Chondrocyte (in vitro differentiated cells): ENCODE data around the gene CSRNP3. TPM values are rescaled to one million over a fixed set of nuclear protein-coding genes. Genes with fewer than 3 reads are reported as not detected.
"Not testable (repeated sequence)": the region's sequence is repeated elsewhere in the genome, so short reads cannot be mapped to it uniquely, and the experiment has no call there.

Experiments
- DNase-seq: peaks from one replicate; pipeline ENCODE4 v3.0.0; 2021; ENCODE audit warnings: mixed read lengths, low spot score
- H3K27ac Mint-ChIP-seq: one replicate; pipeline ENCODE4 v1.8.0; 2021; ENCODE audit warnings: mild to moderate bottlenecking, moderate library complexity, mixed read lengths; ENCODE audit not compliant: unreplicated experiment
- H3K27me3 Mint-ChIP-seq: 2 replicates; pipeline ENCODE4 v1.8.0; 2021; ENCODE audit warnings: low read depth, mixed read lengths
- H3K36me3 Mint-ChIP-seq: 2 replicates; pipeline ENCODE4 v1.8.0; 2021; ENCODE audit warnings: low read depth, mixed read lengths
- H3K4me1 Mint-ChIP-seq: 2 replicates; pipeline ENCODE4 v1.8.0; 2021; ENCODE audit warnings: low read depth, mild to moderate bottlenecking, mixed read lengths
- H3K4me3 Mint-ChIP-seq: one replicate; pipeline ENCODE4 v1.8.0; 2021; ENCODE audit warnings: mild to moderate bottlenecking, moderate library complexity, mixed read lengths; ENCODE audit not compliant: unreplicated experiment
- H3K9me3 Mint-ChIP-seq: 2 replicates; pipeline ENCODE4 v1.8.0; 2021; ENCODE audit warnings: low read depth, mixed read lengths
- total RNA-seq: library from RNA; stranded (reverse); gene quantifications from 3 replicates; pipeline ENCODE4 v1.2.1, GENCODE V29; 2021
- TF ChIP-seq, protein P1 (sequence below): fragments of 200-600 bp; sonication (generic); IDR thresholded peaks from 2 replicates; pipeline ENCODE4 v1.5.0; 2021; ENCODE audit warnings: antibody characterized with exemption, mild to moderate bottlenecking, moderate library complexity

Gene CSRNP3
- total RNA-seq, 1 donor from 2014 or later = 3.7 TPM

DNA sequence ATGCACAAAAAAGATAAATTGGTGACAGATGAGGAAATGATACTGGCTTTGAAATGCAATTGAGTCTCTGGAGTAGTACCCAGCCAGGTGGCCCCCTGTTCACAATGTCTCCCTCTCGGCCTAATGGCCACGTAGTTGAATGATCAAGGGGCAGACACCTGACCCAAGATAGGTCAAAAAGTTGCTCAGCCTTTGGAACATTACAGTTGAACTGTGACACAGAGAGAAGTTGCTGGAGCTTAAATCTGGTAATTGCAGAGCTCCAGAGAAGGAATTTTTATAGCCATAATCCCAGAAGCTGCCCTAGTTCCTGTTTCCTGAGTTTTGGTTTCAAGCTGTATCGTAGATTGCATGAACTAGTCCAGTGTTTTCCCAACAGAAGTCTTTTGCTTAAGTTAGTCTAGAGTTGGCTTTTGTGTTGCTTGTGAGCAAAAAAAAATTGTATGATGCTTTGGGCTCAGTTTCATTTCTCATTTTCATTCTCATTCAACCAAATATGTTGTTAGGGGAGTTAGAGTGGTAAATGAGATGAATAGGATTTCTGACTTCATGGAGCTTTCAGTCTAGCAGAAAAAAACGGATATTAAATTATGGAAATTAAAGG lies 117.9 kb downstream of the CSRNP3 start:
- no peak for DNase-seq
- no peak overlapping the region for H3K27ac Mint-ChIP-seq
- TF ChIP-seq, protein P1, sequence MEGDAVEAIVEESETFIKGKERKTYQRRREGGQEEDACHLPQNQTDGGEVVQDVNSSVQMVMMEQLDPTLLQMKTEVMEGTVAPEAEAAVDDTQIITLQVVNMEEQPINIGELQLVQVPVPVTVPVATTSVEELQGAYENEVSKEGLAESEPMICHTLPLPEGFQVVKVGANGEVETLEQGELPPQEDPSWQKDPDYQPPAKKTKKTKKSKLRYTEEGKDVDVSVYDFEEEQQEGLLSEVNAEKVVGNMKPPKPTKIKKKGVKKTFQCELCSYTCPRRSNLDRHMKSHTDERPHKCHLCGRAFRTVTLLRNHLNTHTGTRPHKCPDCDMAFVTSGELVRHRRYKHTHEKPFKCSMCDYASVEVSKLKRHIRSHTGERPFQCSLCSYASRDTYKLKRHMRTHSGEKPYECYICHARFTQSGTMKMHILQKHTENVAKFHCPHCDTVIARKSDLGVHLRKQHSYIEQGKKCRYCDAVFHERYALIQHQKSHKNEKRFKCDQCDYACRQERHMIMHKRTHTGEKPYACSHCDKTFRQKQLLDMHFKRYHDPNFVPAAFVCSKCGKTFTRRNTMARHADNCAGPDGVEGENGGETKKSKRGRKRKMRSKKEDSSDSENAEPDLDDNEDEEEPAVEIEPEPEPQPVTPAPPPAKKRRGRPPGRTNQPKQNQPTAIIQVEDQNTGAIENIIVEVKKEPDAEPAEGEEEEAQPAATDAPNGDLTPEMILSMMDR = no peak
- no peak overlapping the region for H3K4me3 Mint-ChIP-seq
- no peaks in the 10 kb centered on the region for H3K27me3 Mint-ChIP-seq
- peaks cover 10% of the 10 kb centered on the region for H3K4me1 Mint-ChIP-seq
- peaks cover 2% of the 10 kb centered on the region for H3K36me3 Mint-ChIP-seq
- H3K9me3 Mint-ChIP-seq = no peaks in the 10 kb centered on the region

DNA sequence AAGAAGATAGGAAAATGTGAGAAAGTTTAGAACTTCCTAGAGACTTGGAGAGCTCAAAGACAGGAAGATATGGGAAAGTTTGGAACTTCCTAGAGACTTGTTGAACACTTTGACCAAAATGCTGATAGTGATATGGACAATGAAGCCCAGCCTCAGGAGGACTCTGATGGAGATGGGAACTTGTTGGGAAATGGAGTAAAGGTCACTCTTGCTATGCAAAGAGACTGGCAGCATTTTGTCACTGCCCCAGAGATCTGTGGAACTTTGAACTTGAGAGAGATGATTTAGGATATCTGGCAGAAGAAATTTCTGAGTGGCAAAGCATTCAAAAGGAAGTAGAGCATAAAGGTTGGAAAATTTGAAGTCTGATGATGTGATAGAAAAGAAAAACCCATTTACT lies 121.5 kb downstream of the CSRNP3 start:
- DNase-seq, H3K9me3 Mint-ChIP-seq, H3K27ac Mint-ChIP-seq, H3K4me3 Mint-ChIP-seq, H3K27me3 Mint-ChIP-seq, H3K4me1 Mint-ChIP-seq, H3K36me3 Mint-ChIP-seq: not testable (repeated sequence)

DNA sequence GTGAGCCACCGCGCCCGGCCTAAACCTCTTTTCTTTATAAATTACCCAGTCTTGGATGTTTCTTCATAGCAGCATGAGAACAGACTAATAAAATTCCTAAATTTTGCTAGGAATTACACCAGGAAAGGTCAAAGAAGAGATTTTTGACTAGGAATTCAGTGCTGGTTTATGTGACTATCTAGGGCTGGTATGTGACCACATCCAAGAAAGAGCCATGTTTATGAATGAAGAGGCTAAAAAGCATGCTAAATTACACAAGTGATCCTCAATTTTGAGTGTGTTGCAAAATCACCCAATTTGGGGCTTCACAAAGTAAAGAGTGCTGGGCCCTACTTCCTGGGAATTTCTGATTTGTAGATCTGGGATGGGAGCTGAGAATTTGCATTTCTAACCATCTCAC lies 123.6 kb downstream of the CSRNP3 start:
- H3K4me1 Mint-ChIP-seq = no peaks in the 10 kb centered on the region
- no peaks in the 10 kb centered on the region for H3K27me3 Mint-ChIP-seq
- no peaks in the 10 kb centered on the region for H3K9me3 Mint-ChIP-seq
- peaks cover 2% of the 10 kb centered on the region for H3K36me3 Mint-ChIP-seq
- H3K27ac Mint-ChIP-seq = no peak overlapping the region
- DNase-seq = no peak
- TF ChIP-seq, protein P1 = no peak
- no peak overlapping the region for H3K4me3 Mint-ChIP-seq

DNA sequence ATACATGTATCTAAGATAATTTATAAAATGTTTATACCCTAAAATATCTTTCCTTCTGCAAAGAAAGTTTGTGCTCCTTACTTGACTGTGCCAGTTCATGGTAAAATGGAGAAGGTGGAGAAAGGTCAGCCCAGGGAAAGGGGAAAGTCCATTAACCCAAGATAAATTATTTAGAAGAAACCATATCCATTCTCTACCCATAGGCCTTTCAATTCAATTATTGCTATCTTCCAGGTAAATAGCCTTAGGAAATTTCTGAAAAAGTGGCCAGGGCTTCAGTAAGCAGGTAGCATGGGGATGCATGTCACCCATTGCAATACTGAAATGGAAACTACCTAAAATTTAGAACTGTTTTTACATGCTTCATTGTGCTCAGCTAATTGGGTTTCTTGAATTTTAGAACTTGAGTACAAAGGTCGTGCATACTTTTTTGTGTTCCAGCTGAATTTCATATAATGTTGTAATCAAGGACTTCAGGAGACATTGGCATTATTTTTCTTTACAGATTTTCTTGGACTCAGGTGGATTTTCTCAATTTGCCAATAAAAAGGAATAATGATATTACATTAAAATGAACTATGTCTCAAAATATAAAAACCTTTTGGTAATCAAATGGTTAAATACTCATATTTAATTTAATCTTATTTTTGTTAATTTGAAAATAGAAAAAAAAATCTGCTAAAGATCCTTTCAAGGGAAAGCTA lies 124.9 kb downstream of the CSRNP3 start:
- Mint-ChIP-seq H3K4me3 (no peak overlapping the region), H3K27me3 (no peaks in the 10 kb centered on the region), H3K36me3 (peaks cover 2% of the 10 kb centered on the region), H3K4me1 (no peaks in the 10 kb centered on the region), H3K27ac (no peak overlapping the region), H3K9me3 (no peaks in the 10 kb centered on the region)
- DNase-seq = no peak
- TF ChIP-seq, protein P1 = no peak

DNA sequence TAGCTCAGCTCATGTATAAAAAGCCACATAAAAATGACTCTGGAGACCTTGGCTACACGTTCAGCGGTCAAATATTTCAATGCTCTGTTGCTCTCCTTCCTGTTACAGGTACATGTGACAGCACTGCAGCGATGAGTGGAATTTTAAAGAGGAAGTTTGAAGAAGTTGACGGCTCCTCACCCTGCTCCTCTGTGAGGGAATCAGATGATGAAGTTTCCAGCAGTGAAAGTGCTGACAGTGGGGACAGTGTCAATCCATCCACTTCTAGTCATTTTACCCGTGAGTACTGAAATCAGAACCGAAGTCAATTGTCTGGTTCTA lies 125.4 kb downstream of the CSRNP3 start:
- DNase-seq = no peak
- Mint-ChIP-seq H3K36me3 (peaks cover 2% of the 10 kb centered on the region), H3K4me3 (no peak overlapping the region), H3K9me3 (no peaks in the 10 kb centered on the region), H3K4me1 (no peaks in the 10 kb centered on the region), H3K27ac (no peak overlapping the region), H3K27me3 (no peaks in the 10 kb centered on the region)
- TF ChIP-seq, protein P1 = no peak

DNA sequence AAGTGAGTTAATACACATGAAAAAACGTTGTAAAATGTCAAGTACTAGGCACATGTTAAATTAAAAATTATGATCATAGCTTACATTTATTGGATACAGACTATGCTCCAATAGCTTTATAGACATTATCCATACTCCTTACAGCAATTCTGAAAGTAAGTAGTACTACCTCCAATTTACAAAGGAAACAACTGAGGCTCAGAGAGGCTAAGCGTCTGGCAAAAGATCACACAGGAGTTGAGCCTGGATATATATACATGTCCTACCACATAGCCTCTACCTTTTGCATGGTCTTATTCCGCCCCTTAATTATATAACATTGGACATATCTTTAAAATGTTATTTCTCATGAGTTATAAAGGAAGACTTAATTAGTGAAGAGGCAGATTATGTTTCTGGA lies 127.3 kb downstream of the CSRNP3 start:
- Mint-ChIP-seq H3K27me3 (no peaks in the 10 kb centered on the region), H3K9me3 (no peaks in the 10 kb centered on the region), H3K4me1 (no peaks in the 10 kb centered on the region), H3K4me3 (no peak overlapping the region), H3K27ac (no peak overlapping the region), H3K36me3 (no peaks in the 10 kb centered on the region)
- TF ChIP-seq, protein P1 = no peak
- no peak for DNase-seq
